ENCODE results near the gene HECA.

Gene HECA

DNA sequence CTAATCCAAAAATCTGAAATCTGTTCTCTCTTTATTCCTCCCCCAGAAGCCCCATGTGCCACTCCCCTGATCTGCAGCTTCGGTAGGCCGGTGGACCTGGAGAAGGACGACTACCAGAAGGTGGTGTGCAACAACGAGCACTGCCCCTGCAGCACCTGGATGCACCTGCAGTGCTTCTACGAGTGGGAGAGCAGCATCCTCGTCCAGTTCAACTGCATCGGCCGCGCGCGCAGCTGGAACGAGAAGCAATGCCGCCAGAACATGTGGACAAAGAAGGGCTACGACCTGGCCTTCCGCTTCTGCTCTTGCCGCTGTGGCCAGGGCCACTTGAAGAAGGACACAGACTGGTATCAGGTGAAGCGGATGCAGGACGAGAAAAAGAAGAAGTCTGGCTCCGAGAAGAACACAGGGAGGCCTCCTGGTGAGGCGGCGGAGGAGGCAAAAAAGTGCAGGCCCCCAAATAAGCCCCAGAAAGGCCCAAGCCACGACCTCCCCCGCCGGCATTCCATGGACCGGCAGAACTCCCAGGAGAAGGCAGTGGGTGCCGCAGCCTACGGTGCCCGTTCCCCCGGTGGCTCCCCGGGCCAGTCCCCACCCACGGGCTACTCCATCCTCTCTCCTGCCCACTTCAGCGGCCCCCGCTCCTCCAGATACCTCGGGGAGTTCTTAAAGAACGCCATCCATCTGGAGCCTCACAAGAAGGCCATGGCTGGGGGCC, 31.5 kb downstream of the HECA start:
- no peak overlapping the region for H3K4me3 ChIP-seq (replicated peaks in 1 of 2; ENCODE audit: low read depth in 2 of 2, low read length in 2 of 2)
- DNase-seq (ENCODE audit: low read depth in 2 of 2) = no peak
- TF ChIP-seq, protein P1, sequence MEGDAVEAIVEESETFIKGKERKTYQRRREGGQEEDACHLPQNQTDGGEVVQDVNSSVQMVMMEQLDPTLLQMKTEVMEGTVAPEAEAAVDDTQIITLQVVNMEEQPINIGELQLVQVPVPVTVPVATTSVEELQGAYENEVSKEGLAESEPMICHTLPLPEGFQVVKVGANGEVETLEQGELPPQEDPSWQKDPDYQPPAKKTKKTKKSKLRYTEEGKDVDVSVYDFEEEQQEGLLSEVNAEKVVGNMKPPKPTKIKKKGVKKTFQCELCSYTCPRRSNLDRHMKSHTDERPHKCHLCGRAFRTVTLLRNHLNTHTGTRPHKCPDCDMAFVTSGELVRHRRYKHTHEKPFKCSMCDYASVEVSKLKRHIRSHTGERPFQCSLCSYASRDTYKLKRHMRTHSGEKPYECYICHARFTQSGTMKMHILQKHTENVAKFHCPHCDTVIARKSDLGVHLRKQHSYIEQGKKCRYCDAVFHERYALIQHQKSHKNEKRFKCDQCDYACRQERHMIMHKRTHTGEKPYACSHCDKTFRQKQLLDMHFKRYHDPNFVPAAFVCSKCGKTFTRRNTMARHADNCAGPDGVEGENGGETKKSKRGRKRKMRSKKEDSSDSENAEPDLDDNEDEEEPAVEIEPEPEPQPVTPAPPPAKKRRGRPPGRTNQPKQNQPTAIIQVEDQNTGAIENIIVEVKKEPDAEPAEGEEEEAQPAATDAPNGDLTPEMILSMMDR (IDR thresholded peaks at IDR 0.05; ENCODE audit: low read depth, low read length) = no peak

DNA sequence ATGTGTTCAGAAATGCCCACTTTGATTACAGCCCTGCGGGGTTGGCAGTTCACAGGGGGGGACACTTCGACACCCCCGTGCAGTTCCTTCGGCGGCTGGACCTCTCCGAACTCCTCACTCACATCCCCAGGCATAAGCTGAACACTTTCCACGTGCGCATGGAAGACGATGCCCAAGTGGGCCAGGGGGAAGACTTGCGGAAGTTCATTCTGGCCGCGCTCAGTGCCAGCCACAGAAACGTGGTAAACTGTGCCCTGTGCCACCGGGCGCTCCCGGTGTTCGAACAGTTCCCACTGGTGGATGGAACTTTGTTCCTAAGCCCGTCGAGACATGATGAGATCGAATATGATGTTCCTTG, 32.1 kb downstream of the HECA start:
- no peak for DNase-seq (ENCODE audit: low read depth in 2 of 2)
- H3K4me3 ChIP-seq (replicated peaks in 1 of 2; ENCODE audit: low read depth in 2 of 2, low read length in 2 of 2) = no peak overlapping the region
- TF ChIP-seq, protein P1 (IDR thresholded peaks at IDR 0.05; ENCODE audit: low read depth, low read length) = no peak

DNA sequence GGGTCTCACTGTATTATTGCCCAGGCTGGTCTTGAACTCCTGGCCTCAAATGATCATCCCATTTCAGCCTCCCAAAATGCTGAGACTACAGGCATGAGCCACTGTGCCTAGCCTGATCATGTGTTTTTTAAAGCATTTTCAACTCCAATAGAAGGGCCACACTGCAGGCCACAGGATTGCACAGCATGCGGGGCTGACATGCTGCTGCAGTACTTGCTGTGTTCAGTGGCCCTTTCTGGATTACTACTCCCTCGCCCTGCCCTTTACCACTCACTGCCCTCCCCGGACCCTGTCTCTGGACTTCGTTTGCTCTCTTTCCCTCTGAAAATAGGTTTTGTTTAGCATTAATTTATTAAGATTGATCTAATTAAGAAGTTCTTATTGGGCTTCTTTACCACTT, 37.3 kb downstream of the HECA start:
- TF ChIP-seq, protein P1 (IDR thresholded peaks at IDR 0.05; ENCODE audit: low read depth, low read length) = no peak
- no peak for DNase-seq (ENCODE audit: low read depth in 2 of 2)
- no peak overlapping the region for H3K4me3 ChIP-seq (replicated peaks in 1 of 2; ENCODE audit: low read depth in 2 of 2, low read length in 2 of 2)

DNA sequence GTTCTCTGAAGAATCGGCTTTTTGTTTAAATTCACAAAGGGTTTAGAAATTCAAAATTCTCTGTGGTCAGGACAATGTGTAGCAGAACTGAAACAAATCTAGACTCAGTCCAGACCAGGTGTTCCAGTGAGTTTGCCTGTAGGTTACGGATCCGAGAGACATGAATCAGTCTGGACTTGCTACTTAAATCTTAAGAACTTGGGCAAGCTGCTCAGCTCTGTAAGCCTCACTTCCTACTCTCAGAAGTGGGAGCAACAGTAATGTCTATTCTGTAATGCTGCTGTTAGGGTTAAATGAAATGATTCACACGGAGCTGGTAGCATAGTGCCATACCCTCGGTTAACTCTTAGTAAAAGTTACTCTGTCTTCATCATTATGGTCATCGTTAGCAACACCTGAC, 37.7 kb downstream of the HECA start:
- DNase-seq (ENCODE audit: low read depth in 2 of 2) = no peak
- TF ChIP-seq, protein P1 (IDR thresholded peaks at IDR 0.05; ENCODE audit: low read depth, low read length) = no peak

DNA sequence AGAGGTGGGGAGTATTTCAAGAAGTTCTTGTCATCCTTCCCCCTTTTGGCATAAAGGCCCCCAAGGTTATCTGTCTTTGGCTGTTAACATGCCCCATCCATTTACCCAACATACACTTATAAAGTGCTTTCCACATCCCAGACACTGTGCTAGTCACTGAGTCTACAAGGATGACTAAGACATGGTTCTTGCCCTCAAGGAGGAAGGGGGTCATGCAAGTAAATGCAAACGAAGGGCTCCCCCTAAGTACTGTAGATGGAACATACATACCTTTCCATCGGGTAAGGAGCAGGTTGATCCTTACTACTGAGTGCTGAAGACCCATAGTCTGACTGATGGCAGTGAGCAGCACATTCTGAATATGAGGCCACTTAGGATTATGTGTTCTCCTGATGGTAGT, 38.3 kb downstream of the HECA start:
- TF ChIP-seq, protein P1 (IDR thresholded peaks at IDR 0.05; ENCODE audit: low read depth, low read length) = no peak
- DNase-seq (ENCODE audit: low read depth in 2 of 2) = no peak
- H3K4me3 ChIP-seq (replicated peaks in 1 of 2; ENCODE audit: low read depth in 2 of 2, low read length in 2 of 2) = no peak overlapping the region

More for the DNA sequence above, 37.7 kb downstream of the HECA start:
- H3K4me3 ChIP-seq (replicated peaks in 1 of 2; ENCODE audit: low read depth in 2 of 2, low read length in 2 of 2) = no peak overlapping the region

DNA sequence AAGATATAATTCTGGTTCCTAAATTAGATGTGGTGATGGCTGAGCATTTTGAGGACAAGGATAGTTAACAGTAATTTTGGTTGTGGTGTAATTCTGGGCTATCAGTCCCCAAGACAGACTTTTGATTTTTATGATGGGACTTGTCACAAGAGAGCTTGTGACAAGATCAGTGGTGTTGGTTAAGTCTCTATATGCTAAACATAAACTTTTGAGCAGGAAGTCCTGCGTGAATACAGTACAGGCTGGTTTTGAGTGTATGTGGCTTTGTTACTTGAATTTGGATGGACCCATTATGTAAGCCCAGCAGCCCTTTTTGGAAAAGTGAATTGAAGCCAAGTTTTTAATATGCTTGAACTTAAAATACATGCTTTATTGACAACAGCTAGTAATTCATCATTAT, 38.9 kb downstream of the HECA start:
- no peak overlapping the region for H3K4me3 ChIP-seq (replicated peaks in 1 of 2; ENCODE audit: low read depth in 2 of 2, low read length in 2 of 2)
- TF ChIP-seq, protein P1 (IDR thresholded peaks at IDR 0.05; ENCODE audit: low read depth, low read length) = no peak
- no peak for DNase-seq (ENCODE audit: low read depth in 2 of 2)

DNA sequence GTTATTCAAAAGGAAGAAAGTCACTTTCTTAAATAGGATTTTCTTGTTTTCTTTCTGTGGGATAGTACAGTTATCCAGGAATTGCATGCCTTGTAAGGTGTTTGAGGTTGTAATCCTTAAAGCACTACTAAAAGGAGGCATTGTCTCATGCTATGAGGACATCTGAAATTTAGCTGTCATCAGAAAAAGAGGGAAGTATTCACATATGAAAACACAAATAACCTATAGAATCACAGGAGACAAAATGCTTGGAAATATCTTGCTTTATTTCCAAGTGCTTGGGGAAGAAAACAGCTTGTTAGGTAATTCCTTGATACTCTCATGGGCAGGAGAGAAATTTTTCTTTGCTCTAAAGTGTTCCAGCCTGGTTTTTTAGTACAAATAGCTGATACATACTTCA, 40.1 kb downstream of the HECA start:
- DNase-seq (ENCODE audit: low read depth in 2 of 2) = no peak
- no peak overlapping the region for H3K4me3 ChIP-seq (replicated peaks in 1 of 2; ENCODE audit: low read depth in 2 of 2, low read length in 2 of 2)
- TF ChIP-seq, protein P1 (IDR thresholded peaks at IDR 0.05; ENCODE audit: low read depth, low read length) = no peak
